ENCODE results near the gene EEIG2.
"Not testable (repeated sequence)": the region's sequence is repeated elsewhere in the genome, so short reads cannot be mapped to it uniquely, and the experiment has no call there.

The EEIG2 gene

DNA sequence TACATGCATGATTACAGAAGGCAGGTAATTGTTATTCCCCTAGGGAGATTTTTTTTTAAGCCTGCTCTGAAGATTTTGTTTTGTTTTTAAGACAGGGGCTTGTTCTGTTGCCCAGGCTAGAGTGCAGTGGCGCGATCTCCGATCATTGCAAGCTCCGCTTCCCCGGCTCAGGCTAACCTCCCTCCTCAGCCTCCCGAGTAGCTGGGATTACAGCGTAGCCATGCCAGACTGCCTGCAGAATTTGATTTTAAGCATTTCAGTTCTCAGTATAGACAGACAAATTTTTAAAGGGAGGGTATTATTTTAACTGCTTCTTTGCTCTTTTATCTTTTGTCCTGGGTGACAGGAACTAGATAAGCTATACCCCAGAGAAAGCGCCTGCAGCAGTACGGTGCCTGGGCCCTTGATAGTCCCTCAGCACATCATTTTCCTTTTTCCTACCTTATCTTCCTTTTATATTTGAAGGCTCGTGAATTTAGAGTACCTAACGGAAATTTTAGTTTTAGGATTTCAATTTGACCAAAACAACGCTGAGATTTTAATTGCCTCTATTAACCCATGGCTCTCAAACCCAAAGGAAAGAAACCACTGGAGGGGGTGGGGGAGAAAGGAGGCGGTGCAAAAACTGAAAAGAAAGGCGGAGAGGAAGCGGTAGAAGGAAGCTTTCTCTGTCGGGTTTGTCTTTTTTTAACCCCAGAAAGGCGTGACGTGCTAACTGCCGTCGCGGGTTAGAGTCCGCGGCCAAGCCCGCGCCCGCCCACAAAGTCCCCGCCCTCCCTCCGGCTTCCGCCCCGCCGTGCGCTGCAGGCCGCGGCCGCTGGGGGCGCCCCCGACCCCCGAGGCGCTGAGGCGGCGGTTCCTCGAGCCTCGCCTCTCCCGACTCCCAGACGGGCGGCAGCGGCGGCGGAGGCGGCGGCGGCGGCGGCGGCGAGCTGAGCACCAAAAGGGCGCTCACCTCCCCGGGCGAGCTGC is at the start of gene EEIG2:
EEIG2 (plus strand) TSS at position 886 of the 972 bp plus-strand sequence. CDS start 329 bp downstream, outside the sequence.
- DNase-seq (ENCODE audit: low spot score) = peak; percentile 68

DNA sequence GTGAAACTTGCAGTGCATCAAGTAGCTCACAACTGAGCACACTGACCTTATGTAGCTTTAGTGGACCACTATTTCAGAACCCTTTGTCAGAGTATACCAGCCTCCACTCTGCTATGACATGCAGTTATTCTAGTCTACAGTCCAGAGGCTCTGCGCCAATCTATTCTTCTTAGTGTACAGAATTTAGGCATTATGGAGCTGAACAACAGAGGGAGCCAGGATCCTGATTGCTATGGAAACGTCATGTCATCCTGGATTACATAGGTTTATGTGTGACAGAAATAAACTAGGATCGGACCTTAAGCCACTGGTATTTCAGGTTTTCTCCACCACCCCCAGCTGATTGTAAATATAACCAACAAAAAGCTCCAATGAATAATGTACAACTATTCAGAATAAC is 48.1 kb upstream of the EEIG2 start:
- DNase-seq (ENCODE audit: low spot score) = no peak

DNA sequence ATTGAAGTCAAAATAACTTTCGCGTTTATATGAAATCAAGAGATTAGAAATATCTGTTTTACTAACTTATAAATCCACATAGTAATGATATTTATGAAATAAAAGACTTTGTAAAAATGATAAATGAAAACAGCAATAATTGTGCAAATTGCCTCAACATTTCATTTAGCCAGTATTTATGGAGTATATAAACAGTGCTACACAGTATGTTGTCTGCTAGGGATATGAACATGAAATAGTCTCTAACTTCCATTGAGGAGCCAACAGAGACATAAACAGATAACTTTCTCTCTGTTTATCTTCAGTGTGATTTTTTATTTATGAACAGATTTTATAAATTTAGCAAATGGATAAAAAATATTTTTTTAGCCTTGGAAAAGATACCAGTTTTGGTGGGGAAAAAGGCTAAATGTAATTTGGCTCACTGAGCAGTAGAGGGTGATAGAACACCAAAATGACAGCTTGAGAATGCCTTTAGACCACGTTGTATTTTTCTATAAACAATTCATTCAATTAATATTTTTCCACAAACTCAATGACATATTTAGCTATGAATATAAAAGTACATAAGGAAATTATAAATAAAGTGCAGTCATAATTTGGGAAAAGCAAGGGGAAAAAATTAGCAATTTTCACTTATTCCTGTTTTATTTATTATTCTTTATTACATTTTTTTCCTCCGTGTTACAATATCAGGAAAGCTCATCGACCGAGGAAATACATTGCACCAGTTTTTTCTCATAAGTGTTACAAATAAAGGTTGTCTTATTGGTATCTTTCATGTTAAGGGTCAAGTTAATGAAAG is 47.5 kb upstream of the EEIG2 start:
- no peak for DNase-seq (ENCODE audit: low spot score)

DNA sequence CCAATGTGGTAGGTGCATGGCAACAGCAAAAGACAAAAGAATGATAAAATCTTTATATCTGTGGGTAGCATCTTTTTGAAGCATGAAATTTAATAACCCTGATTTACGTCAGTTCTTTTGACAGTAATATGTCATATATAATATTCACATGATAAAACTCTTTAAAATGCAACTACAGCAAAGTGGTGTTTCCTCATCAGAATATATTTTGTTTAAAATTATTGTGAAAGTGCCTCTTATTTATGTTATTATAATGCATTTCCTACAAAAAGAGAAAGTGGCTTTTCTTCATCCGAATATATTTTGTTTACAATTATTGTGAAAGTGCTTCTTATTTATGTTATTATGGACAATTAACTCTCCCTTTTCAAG is 46.9 kb upstream of the EEIG2 start:
- no peak for DNase-seq (ENCODE audit: low spot score)

DNA sequence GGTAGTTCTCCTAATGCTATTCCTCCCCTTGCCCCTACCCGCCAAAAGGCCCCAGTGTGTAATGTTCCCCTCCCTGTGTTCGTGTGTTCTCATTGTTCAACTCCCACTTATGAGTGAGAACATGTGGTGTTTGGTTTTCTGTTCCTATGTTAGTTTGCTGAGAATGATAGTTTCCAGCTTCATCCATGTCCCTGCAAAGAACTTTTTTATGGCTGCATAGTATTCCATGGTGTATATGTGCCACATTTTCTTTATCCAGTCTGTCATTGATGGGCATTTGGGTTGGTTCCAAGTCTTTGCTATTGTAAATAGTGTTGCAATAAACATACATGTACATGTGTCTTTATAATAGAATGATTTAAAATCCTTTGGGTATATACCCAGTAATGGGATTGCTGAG is 46.0 kb upstream of the EEIG2 start:
- DNase-seq (ENCODE audit: low spot score) = not testable (repeated sequence)

DNA sequence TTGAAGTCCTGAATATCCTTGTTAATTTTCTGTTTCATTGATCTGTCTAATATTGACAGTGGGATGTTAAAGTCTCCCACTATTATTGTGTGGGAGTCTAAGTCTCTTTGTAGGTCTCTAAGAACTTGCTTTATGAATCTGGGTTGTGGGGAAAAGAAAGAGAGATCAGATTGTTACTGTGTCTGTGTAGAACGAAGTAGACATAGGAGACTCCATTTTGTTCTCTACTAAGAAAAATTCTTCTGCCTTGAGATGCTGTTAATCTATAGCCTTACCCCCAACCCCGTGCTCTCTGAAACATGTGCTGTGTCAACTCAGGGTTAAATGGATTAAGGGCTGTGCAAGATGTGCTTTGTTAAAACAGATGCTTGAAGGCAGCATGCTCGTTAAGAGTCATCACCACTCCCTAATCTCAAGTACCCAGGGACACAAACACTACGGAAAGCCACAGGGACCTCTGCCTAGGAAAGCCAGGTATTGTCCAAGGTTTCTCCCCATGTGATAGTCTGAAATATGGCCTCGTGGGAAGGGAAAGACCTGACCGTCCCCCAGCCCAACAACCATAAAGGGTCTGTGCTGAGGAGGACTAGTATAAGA is 42.5 kb upstream of the EEIG2 start:
- not testable (repeated sequence) for DNase-seq (ENCODE audit: low spot score)

DNA sequence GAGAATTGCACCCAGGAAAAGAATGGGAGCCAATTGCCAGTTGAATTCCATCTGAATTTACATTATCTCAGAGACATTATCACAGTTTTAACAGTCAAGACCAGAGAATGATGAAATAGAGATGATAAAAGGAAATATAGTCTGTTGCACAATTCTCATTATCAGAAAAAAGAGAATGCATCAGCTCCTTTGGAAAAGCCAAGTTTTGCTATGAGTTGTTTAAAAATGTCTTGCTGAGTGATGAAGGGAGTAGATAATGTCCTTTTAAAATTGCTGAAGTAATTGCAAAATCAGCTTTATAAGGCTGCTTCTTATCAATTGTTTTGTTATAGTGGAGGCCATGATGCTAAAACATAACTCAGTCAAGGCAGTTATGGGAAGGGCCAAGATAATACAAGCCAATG is 37.9 kb upstream of the EEIG2 start:
- DNase-seq (ENCODE audit: low spot score) = no peak

DNA sequence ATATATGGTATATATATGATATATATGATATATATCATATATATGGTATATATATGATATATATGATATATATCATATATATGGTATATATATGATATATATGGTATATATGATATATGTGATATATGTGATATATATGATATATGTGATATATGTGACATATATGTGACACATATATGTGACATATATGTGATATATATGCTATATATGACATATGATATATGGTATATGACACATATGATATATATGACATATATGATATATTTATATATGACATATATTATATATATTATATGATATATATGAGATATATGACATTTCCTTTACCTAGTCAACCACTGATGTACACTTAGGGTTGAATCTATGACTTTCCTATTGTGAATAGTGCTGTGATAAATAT is 36.1 kb upstream of the EEIG2 start:
- no peak for DNase-seq (ENCODE audit: low spot score)

DNA sequence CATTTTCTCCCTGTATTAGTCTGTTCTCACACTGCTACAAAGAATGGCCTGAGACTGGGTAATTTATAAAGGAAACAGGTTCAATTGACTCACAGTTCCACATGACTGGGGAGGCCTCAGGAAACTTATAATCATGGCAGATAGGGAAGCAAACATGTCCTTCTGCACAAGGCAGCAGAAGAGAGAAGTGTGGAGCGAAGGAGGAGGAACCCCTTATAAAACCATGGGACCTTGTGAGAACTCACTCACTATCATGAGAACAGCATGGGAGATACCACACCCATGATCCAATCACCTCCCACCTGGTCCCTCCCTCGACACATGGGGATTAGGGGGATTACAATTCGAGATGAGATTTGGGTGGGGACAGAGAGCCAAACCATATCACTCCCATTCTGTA is 35.2 kb upstream of the EEIG2 start:
- DNase-seq (ENCODE audit: low spot score) = no peak

DNA sequence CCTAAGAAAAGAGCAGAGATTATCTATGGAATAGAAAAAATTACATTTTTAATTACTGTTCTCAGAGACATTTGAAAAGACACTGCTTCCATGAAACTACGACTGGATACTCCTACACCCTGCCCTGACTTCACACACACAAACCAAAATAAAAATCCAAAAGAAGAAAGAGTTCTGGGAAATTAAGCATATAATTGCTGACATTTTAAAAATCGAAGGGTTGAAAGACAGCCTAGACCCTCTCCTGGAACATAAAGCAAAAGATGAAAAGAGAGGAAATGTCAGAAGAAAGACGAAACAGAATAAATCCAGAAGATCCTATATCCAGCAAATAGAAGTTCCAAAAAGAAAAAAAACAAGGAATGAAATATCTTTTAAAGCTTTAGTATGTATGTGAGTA is 32.8 kb upstream of the EEIG2 start:
- no peak for DNase-seq (ENCODE audit: low spot score)

DNA sequence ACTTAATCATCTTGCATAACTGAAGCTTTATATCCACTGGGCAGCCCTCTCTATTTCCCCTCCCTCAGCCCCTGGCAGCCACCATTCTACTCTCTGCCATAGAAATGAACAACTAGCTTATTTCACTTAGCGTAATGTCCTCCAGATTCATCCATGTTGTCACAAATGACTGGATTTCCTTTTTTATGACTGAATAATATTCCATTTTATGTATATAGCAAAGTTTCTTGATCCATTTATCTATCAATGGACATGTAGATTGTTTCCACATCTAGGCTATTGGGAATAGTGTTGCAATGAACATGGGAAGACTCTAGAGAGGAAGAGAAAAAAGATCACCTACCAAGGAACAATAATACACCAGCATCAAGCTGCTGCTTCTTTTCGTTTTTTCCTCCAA is 32.1 kb upstream of the EEIG2 start:
- DNase-seq (ENCODE audit: low spot score) = no peak

DNA sequence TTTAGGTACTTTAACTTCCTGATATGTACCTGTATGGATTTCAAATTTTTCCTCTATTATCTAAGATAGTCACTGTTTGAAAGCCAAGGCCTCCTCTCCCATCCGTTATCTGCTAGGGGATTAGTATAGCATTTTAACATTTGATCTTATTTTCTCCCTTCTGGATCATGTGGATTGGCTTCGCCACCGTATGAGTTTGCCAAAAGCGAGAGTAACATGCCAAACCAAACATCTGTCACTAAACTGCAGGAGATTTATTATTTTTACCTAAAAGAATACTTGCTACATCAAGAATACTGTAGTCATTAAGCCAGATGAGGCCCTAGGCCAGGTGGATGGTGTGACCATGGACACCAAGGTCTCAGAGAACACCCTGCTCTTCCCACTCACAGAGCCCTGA is 28.5 kb upstream of the EEIG2 start:
- DNase-seq (ENCODE audit: low spot score) = no peak

DNA sequence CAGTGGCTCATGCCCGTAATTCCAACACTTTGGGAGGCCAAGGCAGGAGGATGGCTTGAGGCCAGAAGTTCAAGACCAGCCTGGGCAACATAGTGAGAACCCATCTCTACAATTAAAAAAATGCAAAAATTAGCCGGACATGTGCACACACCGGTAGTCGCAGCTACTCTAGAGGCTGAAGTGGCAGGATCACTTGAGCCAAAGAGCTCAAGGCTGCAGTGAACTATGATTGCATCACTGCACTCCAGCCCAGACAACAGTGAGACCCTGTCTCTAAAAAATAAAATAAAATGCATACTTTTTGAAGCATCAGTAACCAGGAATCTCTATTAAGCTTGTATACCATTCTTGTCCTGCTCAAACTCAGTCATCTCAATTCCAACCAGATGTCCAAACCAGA is 27.2 kb upstream of the EEIG2 start:
- DNase-seq (ENCODE audit: low spot score) = no peak

DNA sequence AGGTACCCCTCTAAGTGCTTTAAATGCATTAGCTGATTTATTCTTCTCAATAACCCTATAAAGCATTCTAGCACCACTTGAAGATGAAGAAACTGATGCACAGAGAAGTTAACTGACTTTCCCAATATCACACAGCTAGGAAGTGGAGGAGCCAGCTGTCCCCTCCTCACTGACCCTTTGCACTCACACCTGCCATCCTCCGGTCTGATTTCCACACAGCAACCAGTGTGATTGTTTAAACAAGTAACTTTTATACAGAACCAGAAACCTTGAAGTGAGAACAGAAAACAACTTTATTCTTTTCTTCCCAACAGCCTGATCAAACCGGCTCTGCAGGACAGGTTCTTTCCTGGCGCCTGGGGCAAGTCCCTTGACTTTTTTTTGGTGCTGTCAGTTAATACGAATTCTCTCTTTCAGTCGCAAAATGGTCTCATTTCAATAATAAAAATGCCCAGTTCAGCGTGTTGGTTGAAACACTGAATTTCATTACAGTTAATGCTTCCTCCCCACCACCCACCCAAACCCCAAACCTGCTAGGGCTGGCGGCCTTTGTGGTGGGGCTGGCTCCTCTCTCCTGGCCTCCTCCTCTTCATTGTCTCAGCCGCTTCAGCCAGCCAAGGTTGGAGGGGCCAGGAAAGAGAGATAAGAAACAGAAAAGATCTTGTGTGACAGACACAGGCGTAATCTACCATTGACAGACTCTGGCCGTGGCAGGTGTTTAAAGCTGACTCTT is 26.4 kb upstream of the EEIG2 start:
- DNase-seq (ENCODE audit: low spot score) = no peak

DNA sequence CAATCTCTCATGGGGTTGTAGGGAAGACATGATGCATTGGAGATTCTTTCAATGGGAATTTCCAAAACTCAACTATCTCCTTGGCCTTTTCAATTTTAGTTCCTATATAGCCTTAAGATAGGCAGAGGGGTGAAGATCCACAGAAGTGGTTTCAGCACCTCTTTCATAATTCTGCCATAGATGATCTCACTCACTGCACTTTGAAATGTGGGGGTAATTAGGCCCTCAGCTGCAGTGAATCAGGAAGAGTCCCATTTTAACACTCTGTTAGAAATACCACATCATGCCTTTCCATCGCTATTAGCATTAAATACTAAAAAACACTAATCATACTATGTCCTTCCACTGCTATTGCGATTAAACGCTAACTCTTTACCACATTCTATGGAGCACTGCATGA is 25.1 kb upstream of the EEIG2 start:
- DNase-seq (ENCODE audit: low spot score) = no peak

DNA sequence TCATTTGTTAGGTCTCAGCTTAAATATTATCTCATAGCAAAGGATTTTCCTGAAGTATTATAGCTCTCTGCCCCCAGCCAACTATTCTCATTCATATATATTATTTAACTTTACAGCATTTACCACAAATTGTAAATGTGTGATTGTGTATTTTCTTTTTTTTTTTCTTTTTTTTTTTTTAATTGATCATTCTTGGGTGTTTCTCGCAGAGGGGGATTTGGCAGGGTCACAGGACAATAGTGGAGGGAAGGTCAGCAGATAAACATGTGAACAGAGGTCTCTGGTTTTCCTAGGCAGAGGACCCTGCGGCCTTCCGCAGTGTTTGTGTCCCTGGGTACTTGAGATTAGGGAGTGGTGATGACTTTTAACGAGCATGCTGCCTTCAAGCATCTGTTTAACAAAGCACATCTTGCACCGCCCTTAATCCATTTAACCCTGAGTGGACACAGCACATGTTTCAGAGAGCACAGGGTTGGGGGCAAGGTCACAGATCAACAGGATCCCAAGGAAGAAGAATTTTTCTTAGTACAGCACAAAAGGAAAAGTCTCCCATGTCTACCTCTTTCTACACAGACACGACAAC is 24.5 kb upstream of the EEIG2 start:
- DNase-seq (ENCODE audit: low spot score) = not testable (repeated sequence)

DNA sequence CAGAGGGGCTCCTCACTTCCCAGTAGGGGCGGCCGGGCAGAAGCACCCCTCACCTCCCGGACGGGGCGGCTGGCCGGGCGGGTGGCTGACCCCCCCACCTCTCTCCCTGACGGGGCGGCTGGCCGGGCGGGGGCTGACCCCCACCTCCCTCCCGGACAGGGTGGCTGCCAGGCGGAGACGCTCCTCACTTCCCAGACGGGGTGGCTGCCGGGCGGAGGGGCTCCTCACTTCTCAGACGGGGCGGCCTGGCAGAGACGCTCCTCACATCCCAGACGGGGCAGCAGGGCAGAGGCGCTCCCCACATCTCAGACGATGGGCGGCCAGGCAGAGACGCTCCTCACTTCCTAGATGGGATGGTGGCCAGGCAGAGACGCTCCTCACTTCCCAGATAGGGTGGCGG is 23.9 kb upstream of the EEIG2 start:
- not testable (repeated sequence) for DNase-seq (ENCODE audit: low spot score)

DNA sequence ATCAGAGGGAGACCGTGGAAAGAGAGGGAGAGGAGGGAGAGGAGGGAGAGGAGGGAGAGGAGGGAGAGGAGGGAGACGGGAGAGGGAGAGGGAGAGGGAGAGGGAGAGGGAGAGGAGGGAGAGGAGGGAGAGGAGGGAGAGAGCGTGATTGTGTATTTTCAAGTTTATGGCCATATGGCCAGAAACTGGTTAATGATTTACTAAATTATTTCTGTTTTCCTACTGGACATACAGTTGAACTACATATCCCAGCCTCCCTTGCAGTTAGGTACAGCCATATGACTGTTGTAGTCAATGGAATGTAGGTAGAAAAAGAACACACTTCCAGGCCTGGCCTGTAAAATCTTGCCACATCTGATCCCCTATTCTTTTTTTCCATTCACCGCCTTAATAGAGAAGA is 23.1 kb upstream of the EEIG2 start:
- DNase-seq (ENCODE audit: low spot score) = peak; percentile 19

DNA sequence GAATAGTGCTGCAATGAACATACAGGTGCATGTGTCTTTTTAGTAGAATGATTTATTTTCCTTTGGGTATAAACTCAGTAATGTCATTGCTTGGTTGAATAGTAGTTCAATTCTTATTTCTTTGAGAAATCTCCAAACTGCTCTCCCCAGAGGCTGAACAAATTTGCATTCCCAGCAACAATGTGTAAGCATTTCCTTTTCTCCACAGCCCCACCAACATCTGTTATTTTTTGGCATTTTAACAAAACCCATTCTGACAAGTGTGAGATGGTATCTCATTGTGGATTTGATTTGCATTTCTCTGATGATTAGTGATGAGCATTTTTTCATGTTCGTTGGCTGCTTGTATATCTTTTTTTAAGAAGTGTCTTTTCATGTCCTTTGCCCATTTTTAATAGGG is 21.9 kb upstream of the EEIG2 start:
- no peak for DNase-seq (ENCODE audit: low spot score)

DNA sequence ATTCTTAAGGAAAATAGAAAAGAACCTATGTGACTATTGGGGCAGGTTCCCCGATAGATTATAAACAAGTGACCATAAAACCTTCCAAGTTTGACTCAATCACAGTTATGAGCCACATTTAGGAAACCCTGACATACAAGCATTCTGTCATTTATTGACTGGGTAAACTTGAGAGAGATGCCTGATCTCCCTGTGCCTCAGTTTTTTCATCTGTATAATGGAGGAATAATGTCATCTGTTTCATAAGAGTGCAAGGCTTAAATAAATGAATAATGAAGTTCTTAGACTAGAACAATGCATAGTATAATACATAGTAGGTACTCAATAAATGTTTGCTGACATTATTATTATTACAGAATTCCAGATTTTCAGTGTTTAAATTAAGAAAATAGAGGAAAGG is 18.9 kb upstream of the EEIG2 start:
- DNase-seq (ENCODE audit: low spot score) = no peak

DNA sequence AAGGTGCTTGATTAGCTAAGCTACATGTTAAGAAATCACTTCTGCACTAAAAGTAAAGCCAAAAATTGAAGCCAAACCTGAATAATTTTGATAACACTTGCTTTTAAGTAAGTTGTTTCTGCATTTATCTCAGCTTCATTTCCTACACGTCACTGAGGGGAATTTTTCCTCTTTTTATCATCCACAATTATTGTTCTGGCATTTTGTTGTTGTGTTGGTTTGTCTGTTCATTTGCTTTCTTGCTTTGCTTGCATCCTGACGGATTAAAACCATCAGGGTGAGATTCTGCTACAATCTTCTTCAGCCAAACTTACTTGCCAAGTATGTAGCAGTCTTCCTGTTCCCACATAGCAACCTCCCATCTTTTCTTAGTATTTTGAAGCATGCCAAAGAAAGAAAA is 18.0 kb upstream of the EEIG2 start:
- no peak for DNase-seq (ENCODE audit: low spot score)

DNA sequence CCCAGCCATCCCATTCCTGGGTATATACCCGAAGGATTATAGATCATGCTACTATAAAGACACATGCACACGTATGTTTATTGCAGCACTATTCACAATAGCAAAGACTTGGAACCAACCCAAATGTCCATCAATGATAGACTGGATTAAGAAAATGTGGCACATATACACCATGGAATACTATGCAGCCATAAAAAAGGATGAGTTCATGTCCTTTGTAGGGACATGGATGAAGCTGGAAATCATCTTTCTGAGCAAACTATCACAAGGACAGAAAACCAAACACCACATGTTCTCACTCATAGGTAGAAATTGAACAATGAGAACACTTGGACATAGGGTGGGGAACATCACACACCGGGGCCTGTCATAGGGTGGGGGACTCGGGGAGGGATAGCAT is 12.4 kb upstream of the EEIG2 start:
- not testable (repeated sequence) for DNase-seq (ENCODE audit: low spot score)

All from HuH-7 (cell line).